K562 (cell line): ENCODE measurements around the gene PLXNB2. TPM values are rescaled to one million over a fixed set of nuclear protein-coding genes. Genes with fewer than 3 reads are reported as not detected.

Experiments
- ATAC-seq: fragments of 200-7000 bp; cut with Tn5 transposase; 3 replicates; pipeline ENCODE4 v1.9.1; 2020; ENCODE audit warnings: moderate library complexity
- BruUV-seq: library from RNA; stranded (reverse); fragments of 400-500 nt; replicated peaks from 2 replicates; lab custom pipeline; 2021; lab: Mats Ljungman, UMichigan
- CTCF ChIA-PET: fragments of 300-600 bp; formaldehyde crosslinking; extraction: SDS; loops from one replicate; lab custom pipeline; 2021; ENCODE audit warnings: low intra/inter-chr PET ratio; lab: Yijun Ruan, JAX
- POLR2A ChIA-PET: fragments of 300-600, 350-650 bp; sonication (Branson Sonifier 250); formaldehyde crosslinking; extraction: SDS; loops from one replicate; lab custom pipeline; 2021; ENCODE audit warnings: antibody characterized with exemption, inconsistent platforms; lab: Yijun Ruan, JAX
- DNase-seq, 4 experiments: peaks; one replicate each; pipeline versions ENCODE4 v3.0.0 to v3.0.0-alpha.2; 2011 to 2018; ENCODE audit warnings: low spot score in 3 of 4, mixed read lengths in 3 of 4; ENCODE audit errors: extremely low read depth in 1 of 4
- FAIRE-seq: peaks from 2 replicates; lab custom pipeline; 2011; peaks lifted over from hg19 to GRCh38; lab: Jason Lieb, UNC
- H2AFZ ChIP-seq: 2 replicates; pipeline ENCODE4 v1.6.0; 2011; ENCODE audit warnings: low read depth, low read length, control low read depth, inconsistent platforms
- H3K27ac ChIP-seq: fragments of 200-600 bp; 3 replicates; pipeline ENCODE4 v1.8.0; 2011; ENCODE audit warnings: low read depth, mild to moderate bottlenecking, control low read depth, inconsistent platforms, low read length, moderate library complexity, mixed read lengths; ENCODE audit errors: extremely low read depth
- H3K27me3 ChIP-seq, 2 experiments: fragments of 300-600 bp in 1 of 2; 2 replicates in 1 of 2; 3 replicates in 1 of 2; pipeline versions ENCODE4 v1.6.0 to v1.8.0; 2011; ENCODE audit warnings: inconsistent platforms in 2 of 2, low read length in 2 of 2, mild to moderate bottlenecking in 1 of 2, mixed read lengths in 1 of 2, moderate library complexity in 1 of 2; ENCODE audit not compliant: control insufficient read depth in 2 of 2, insufficient read depth in 2 of 2
- H3K36me3 ChIP-seq: fragments of 300-600 bp; 3 replicates; pipeline ENCODE4 v1.8.0; 2011; ENCODE audit warnings: mild to moderate bottlenecking, low read length, inconsistent platforms; ENCODE audit not compliant: control insufficient read depth, insufficient read depth
- H3K4me1 ChIP-seq, 2 experiments: fragments of 200-600 bp in 1 of 2; replicated peaks in 1 of 2; 2 replicates in 1 of 2; 3 replicates in 1 of 2; pipeline versions ENCODE4 v1.5.1 to v1.8.0; 2011; ENCODE audit warnings: inconsistent platforms in 2 of 2, low read length in 2 of 2, mild to moderate bottlenecking in 1 of 2, mixed read lengths in 1 of 2, moderate library complexity in 1 of 2; ENCODE audit not compliant: control insufficient read depth in 2 of 2, insufficient read depth in 2 of 2
- H3K4me2 ChIP-seq: 2 replicates; pipeline ENCODE4 v1.6.1; 2011; ENCODE audit warnings: low read length, control low read depth, inconsistent platforms, mixed read lengths; ENCODE audit not compliant: insufficient read depth
- H3K4me3 ChIP-seq: fragments of 200-600 bp; sonication (generic), shearing (Covaris generic); 2 replicates; pipeline ENCODE4 v1.5.1; 2016; ENCODE audit warnings: control low read depth, inconsistent platforms
- H3K79me2 ChIP-seq: fragments of 200-600 bp; 3 replicates; pipeline ENCODE4 v1.8.0; 2011; ENCODE audit warnings: low read length, inconsistent platforms; ENCODE audit not compliant: control insufficient read depth, insufficient read depth
- H3K9ac ChIP-seq, 2 experiments: 2 replicates each; pipeline versions ENCODE4 v1.6.0 to v1.6.1; 2011; ENCODE audit warnings: low read depth in 2 of 2, low read length in 2 of 2, control low read depth in 1 of 2, inconsistent platforms in 1 of 2, mild to moderate bottlenecking in 1 of 2, mixed read lengths in 1 of 2; ENCODE audit not compliant: insufficient read depth in 1 of 2
- H3K9me1 ChIP-seq: one replicate; pipeline ENCODE4 v1.6.0; 2011; ENCODE audit warnings: inconsistent platforms, mild to moderate bottlenecking, low read length, moderate library complexity; ENCODE audit not compliant: control insufficient read depth, insufficient read depth
- H3K9me3 ChIP-seq: replicated peaks from 2 replicates; pipeline ENCODE4 v1.5.1; 2011; ENCODE audit warnings: low read depth, low read length, inconsistent platforms; ENCODE audit not compliant: control insufficient read depth, insufficient read depth
- H4K20me1 ChIP-seq: replicated peaks from 2 replicates; pipeline ENCODE4 v1.6.1; 2011; ENCODE audit warnings: low read length, inconsistent platforms, mixed read lengths; ENCODE audit not compliant: control insufficient read depth, insufficient read depth
- ASH1L ChIP-seq: fragments of 450-650 bp; IDR thresholded peaks from 2 replicates; pipeline ENCODE4 v1.6.1; 2018; ENCODE audit warnings: borderline replicate concordance, mild to moderate bottlenecking, low read depth; ENCODE audit not compliant: partially characterized antibody
- BHLHE40 ChIP-seq: IDR thresholded peaks from 2 replicates; pipeline ENCODE4 v1.6.1; 2011; ENCODE audit warnings: low read length, improper control_type of control experiment
- DDX20 ChIP-seq: fragments of 450-650 bp; IDR thresholded peaks from 2 replicates; pipeline ENCODE4 v1.6.1; 2016; ENCODE audit warnings: missing genetic modification characterization, low read depth, mild to moderate bottlenecking, missing compliant biosample characterization, moderate library complexity
- IFI16 ChIP-seq: fragments of 250-450 bp; sonication (Bioruptor Pico); IDR thresholded peaks from 2 replicates; pipeline ENCODE4 v2.1.2; 2022; ENCODE audit warnings: mild to moderate bottlenecking, inconsistent platforms
- NFATC3 ChIP-seq: fragments of 450-650 bp; IDR thresholded peaks from 2 replicates; pipeline ENCODE4 v1.6.1; 2017; ENCODE audit warnings: mild to moderate bottlenecking
- POLR3A ChIP-seq: IDR thresholded peaks from 2 replicates; pipeline ENCODE4 v1.6.1; 2011; ENCODE audit warnings: borderline replicate concordance, mild to moderate bottlenecking, moderate library complexity; ENCODE audit not compliant: insufficient read length, insufficient read depth; ENCODE audit errors: extremely low read depth
- RFX1 ChIP-seq: fragments of 450-650 bp; IDR thresholded peaks from 2 replicates; pipeline ENCODE4 v1.6.1; 2016; ENCODE audit warnings: mild to moderate bottlenecking, moderate library complexity
- TFAM ChIP-seq: fragments of 250-450 bp; sonication (Bioruptor Pico); conservative IDR thresholded peaks from 2 replicates; pipeline ENCODE4 v1.5.0; 2021; ENCODE audit warnings: mild to moderate bottlenecking, moderate library complexity
- ZNF253 ChIP-seq: fragments of 250-450 bp; sonication (Bioruptor Pico); conservative IDR thresholded peaks from 2 replicates; pipeline ENCODE4 v1.6.1; 2021; ENCODE audit warnings: mild to moderate bottlenecking
- ZNF282 ChIP-seq: sonication (generic); formaldehyde crosslinking; IDR thresholded peaks from 2 replicates; pipeline ENCODE4 v1.8.1; 2023; ENCODE audit warnings: missing genetic modification reagents
- WGBS: fragments of 100-300 bp; shearing (Covaris generic); methylation state at CpG from one replicate; pipeline ENCODE4 v1.1.6; 2016; ENCODE audit warnings: low coverage, mixed read lengths; ENCODE audit not compliant: insufficient coverage; ENCODE audit errors: missing lambda C conversion rate; 5-methylcytosine and 5-hydroxymethylcytosine counted together
- in situ Hi-C: fragments of 300-500 bp; cut with MboI; formaldehyde crosslinking; loops from 4 replicates; pipeline ENCODE4 v1.15.0; 2018; ENCODE audit warnings: inconsistent platforms, mixed read lengths
- intact Hi-C: fragments of 100-400 bp; cut with micrococcal nuclease; formaldehyde crosslinking; loops from 2 replicates; pipeline ENCODE4 v1.14.2; 2022
- polyA plus RNA-seq, 8 experiments: library from polyadenylated mRNA; depleted of rRNA in 4 of 8; stranded (reverse) in 5 of 8; unstranded in 3 of 8; fragments of >200 nt; fragmentation: Nextera tagmentation in 2 of 8; fragmentation: Illumina TruSeq in 1 of 8; extraction: Ambion mirVana in 2 of 8; extraction: Trizol in 1 of 8; gene quantifications; 2 replicates each; pipeline versions ENCODE4 v1.2.1 to v1.2.3, GENCODE V29; 2011 to 2014; ENCODE audit warnings: inconsistent platforms in 1 of 8, missing spikeins in 1 of 8
- total RNA-seq, 7 experiments: library from RNA; depleted of rRNA in 6 of 7; stranded (reverse); fragments of >200 nt in 6 of 7; fragmentation: Illumina TruSeq in 2 of 7; extraction: Trizol in 2 of 7; gene quantifications; 2 replicates each; pipeline versions ENCODE4 v1.2.1 to v1.2.3, GENCODE V29; 2011 to 2021; ENCODE audit warnings: low replicate concordance in 1 of 7

PLXNB2 gene
- total and polyA plus RNA-seq, 9 of the 15 experiments (the other 6 are each of a cell fraction or from before 2014, with no cell fraction given) = 0.15 to 45.1 (median 13.6) TPM

GRCh38 chr22:50316114-50317065 lies 8.9 kb upstream of the PLXNB2 start:
- no peak for ATAC-seq
- no peak for TF ChIP-seq BHLHE40
- no peak for TF ChIP-seq RFX1
- no peak for TF ChIP-seq IFI16
- no peak for TF ChIP-seq POLR3A
- no peak for TF ChIP-seq ASH1L
- no peak for TF ChIP-seq NFATC3
- no peak for TF ChIP-seq DDX20 (tag)
- no peak for TF ChIP-seq TFAM
- TF ChIP-seq ZNF282 (CRISPR knock-in tag) = no peak
- no peak for TF ChIP-seq ZNF253 (CRISPR knock-in tag)
- Histone ChIP-seq H3K36me3 (no peaks in the 10 kb centered on the region), H3K79me2 (no peaks in the 10 kb centered on the region), H3K4me3 (no peak overlapping the region), H3K9ac (no peak overlapping the region), H3K9me1 (no peaks in the 10 kb centered on the region), H3K9me3 (no peaks in the 10 kb centered on the region), H3K27ac (no peak overlapping the region), H3K27me3 (no peaks in the 10 kb centered on the region), H3K4me1 (peaks cover 27 to 85% of the 10 kb centered on the region in 2 experiments; a peak in 4 of 5 replicates), H2AFZ (no peak overlapping the region), H4K20me1 (no peaks in the 10 kb centered on the region), H3K4me2 (no peak overlapping the region)
- no peak for DNase-seq
- 91% methylated on average over 21 of the region's 45 CpGs for WGBS
- CTCF ChIA-PET = no interaction called here
- FAIRE-seq = no peak
- POLR2A ChIA-PET = interaction anchor here (0.6 kb wide), 1 partner anchor 59 kb away, joined by 3 read pairs; no protein-coding TSS in a partner anchor
- in situ Hi-C loops (no loop called here), intact Hi-C loops (no loop called here)
- BruUV-seq = no TSS peak
